Kidney (tissue), 14 donors: ENCODE measurements around the gene SELP. TPM values are rescaled to one million over a fixed set of nuclear protein-coding genes. Genes with fewer than 3 reads are reported as not detected.

ENCODE experiments used
- DNase-seq, 5 donors: peaks; one replicate each; pipeline ENCODE4 v3.0.0-alpha.2; 2013 to 2020
- FAIRE-seq: peaks from 2 replicates; lab custom pipeline; 2012; peaks lifted over from hg19 to GRCh38; lab: Jason Lieb, UNC
- H3K27ac ChIP-seq, 2 donors: one replicate each; pipeline ENCODE4 v1.7.0; 2013; ENCODE audit warnings: low read depth in 2 of 2, low read length in 2 of 2, inconsistent platforms in 1 of 2
- H3K27me3 ChIP-seq: one replicate; pipeline ENCODE4 v1.7.1; 2013; ENCODE audit warnings: low read length, inconsistent platforms; ENCODE audit not compliant: control insufficient read depth, insufficient read depth
- H3K36me3 ChIP-seq, 3 donors: one replicate each; pipeline versions ENCODE4 v1.7.0 to v1.7.1; 2013; ENCODE audit warnings: low read length in 3 of 3, control low read depth in 1 of 3, inconsistent platforms in 1 of 3; ENCODE audit not compliant: insufficient read depth in 3 of 3, control insufficient read depth in 2 of 3
- H3K4me1 ChIP-seq, 3 donors: one replicate each; pipeline versions ENCODE4 v1.7.0 to v1.7.1; 2013; ENCODE audit warnings: low read length in 3 of 3, inconsistent platforms in 1 of 3, low read depth in 1 of 3; ENCODE audit not compliant: control insufficient read depth in 2 of 3, insufficient read depth in 2 of 3
- H3K4me3 ChIP-seq, 3 donors: one replicate each; pipeline versions ENCODE4 v1.7.0 to v1.8.1; 2013; ENCODE audit warnings: low read length in 3 of 3, control low read depth in 1 of 3, inconsistent platforms in 1 of 3
- H3K9ac ChIP-seq, 3 donors: one replicate each; pipeline versions ENCODE4 v1.7.0 to v1.7.1; 2013; ENCODE audit warnings: low read length in 3 of 3, control low read depth in 1 of 3, inconsistent platforms in 1 of 3
- H3K9me3 ChIP-seq, 3 donors: one replicate each; pipeline versions ENCODE4 v1.7.0 to v1.7.1; 2013; ENCODE audit warnings: low read length in 3 of 3, control low read depth in 1 of 3, inconsistent platforms in 1 of 3; ENCODE audit not compliant: control insufficient read depth in 2 of 3, insufficient read depth in 1 of 3
- intact Hi-C: fragments of 100-400 bp; cut with DNase I; formaldehyde crosslinking; loops from one replicate; pipeline ENCODE4 v1.11.1; 2022
- polyA plus RNA-seq: library from polyadenylated mRNA; stranded (reverse); fragments of 350-450 nt; fragmentation: Illumina TruSeq; extraction: RNeasy Lipid Tissue Mini Kit (QIAGEN cat#74804); gene quantifications from one replicate; pipeline ENCODE4 v1.2.3, GENCODE V29; 2014; ENCODE audit warnings: low read depth, low replicate concordance; ENCODE audit not compliant: insufficient read depth
- total RNA-seq: library from RNA; stranded (reverse); fragmentation: NEBNext Ultra II Directional; extraction: Animal tissue kit (Norgen Biotek cat#: 25700); gene quantifications from one replicate; pipeline ENCODE4 v1.2.1, GENCODE V29; 2021
- TF ChIP-seq, protein P1 (sequence below): IDR thresholded peaks from 3 replicates; pipeline ENCODE4 v1.5.1; 2012; ENCODE audit warnings: mild to moderate bottlenecking, moderate library complexity, borderline replicate concordance; ENCODE audit not compliant: insufficient read depth; ENCODE audit errors: extremely low read depth
- donor health status: control.
- donor health status: control.
- donor health status: control.
- donor health status: control.
- donor health status: control.
- donor health status: DM: yes; HTN: yes; CAD: no.
- donor health status: Normal renal cell carcinoma (clear cell type).

SELP gene
- total and polyA plus RNA-seq, 2 donors from 2014 or later = 12.5 to 19.4 TPM

- intact Hi-C loops = no loop called here
- no peak overlapping the region for H3K27ac ChIP-seq
- no peak overlapping the region for H3K9ac ChIP-seq
- no peak overlapping the region for H3K4me3 ChIP-seq
- DNase-seq (no peak), FAIRE-seq (no peak)
- H3K36me3 ChIP-seq = no peaks in the 10 kb centered on the region
- TF ChIP-seq, protein P1, sequence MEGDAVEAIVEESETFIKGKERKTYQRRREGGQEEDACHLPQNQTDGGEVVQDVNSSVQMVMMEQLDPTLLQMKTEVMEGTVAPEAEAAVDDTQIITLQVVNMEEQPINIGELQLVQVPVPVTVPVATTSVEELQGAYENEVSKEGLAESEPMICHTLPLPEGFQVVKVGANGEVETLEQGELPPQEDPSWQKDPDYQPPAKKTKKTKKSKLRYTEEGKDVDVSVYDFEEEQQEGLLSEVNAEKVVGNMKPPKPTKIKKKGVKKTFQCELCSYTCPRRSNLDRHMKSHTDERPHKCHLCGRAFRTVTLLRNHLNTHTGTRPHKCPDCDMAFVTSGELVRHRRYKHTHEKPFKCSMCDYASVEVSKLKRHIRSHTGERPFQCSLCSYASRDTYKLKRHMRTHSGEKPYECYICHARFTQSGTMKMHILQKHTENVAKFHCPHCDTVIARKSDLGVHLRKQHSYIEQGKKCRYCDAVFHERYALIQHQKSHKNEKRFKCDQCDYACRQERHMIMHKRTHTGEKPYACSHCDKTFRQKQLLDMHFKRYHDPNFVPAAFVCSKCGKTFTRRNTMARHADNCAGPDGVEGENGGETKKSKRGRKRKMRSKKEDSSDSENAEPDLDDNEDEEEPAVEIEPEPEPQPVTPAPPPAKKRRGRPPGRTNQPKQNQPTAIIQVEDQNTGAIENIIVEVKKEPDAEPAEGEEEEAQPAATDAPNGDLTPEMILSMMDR = no peak
- no peaks in the 10 kb centered on the region for H3K9me3 ChIP-seq
- H3K27me3 ChIP-seq = no peaks in the 10 kb centered on the region
- H3K4me1 ChIP-seq = no peaks in the 10 kb centered on the region
Measured at GRCh38 chr1:169572187-169572586, 57.7 kb downstream of the SELP start.

GRCh38 chr1:169571450-169571849, 58.5 kb downstream of the SELP start:
- H3K9ac ChIP-seq = no peak overlapping the region
- no peaks in the 10 kb centered on the region for H3K9me3 ChIP-seq
- no peak overlapping the region for H3K27ac ChIP-seq
- no peaks in the 10 kb centered on the region for H3K27me3 ChIP-seq
- H3K36me3 ChIP-seq = no peaks in the 10 kb centered on the region
- FAIRE-seq = no peak
- TF ChIP-seq, protein P1 = no peak
- DNase-seq = no peak
- no peak overlapping the region for H3K4me3 ChIP-seq
- no peaks in the 10 kb centered on the region for H3K4me1 ChIP-seq
- intact Hi-C loops = no loop called here

DNA sequence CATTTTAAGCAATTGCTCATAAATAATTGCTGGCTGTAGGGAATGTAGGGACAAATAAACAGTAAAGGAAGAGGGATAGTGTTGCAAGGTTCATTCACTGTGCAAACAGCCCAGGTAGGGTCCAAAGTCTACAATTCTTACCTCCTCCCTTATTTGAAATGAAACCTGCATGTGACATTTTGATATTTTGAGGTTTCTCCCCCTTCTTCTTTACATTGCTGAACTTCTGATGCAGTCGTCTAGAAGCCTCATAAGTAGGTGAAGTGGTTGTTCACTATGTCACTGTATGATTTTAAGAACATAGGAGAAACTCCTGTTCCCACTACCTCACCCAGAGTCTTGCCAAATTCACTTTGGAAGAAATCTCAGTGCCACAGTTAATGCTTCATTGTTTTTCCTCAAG, 59.8 kb downstream of the SELP start:
- Histone ChIP-seq H3K9me3 (no peaks in the 10 kb centered on the region), H3K9ac (no peak overlapping the region), H3K4me1 (no peaks in the 10 kb centered on the region), H3K27me3 (no peaks in the 10 kb centered on the region), H3K36me3 (no peaks in the 10 kb centered on the region), H3K4me3 (no peak overlapping the region), H3K27ac (no peak overlapping the region)
- no peak for DNase-seq
- TF ChIP-seq, protein P1 = no peak
- no peak for FAIRE-seq
- intact Hi-C loops = no loop called here

DNA sequence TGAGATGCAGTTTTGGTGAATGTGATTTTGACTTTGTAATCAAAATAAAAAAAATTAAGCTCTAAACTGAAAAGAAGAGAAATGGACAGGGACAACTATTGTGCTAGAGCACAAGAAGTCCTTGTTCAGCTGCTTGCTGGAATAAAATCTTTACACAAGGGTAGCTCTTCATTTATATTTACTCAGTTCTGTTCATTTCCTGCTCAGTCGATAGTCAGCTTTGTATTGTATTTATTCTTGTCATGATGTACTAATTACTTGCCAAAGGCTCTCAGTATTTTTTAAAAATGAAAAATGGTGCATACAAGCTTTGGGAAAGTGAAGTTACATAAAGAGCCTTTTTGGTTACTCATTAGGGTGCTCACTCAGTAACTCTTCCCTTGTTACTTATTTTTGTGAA, 61.4 kb downstream of the SELP start:
- no peak overlapping the region for H3K9ac ChIP-seq
- DNase-seq = no peak
- no peak for FAIRE-seq
- H3K36me3 ChIP-seq = no peaks in the 10 kb centered on the region
- H3K27me3 ChIP-seq = no peaks in the 10 kb centered on the region
- no peaks in the 10 kb centered on the region for H3K4me1 ChIP-seq
- H3K9me3 ChIP-seq = peaks cover 0 to 4% (median 0%) of the 10 kb centered on the region in 3 donors
- H3K4me3 ChIP-seq = no peak overlapping the region
- H3K27ac ChIP-seq = no peak overlapping the region
- TF ChIP-seq, protein P1 = no peak
- intact Hi-C loops = no loop called here
